GM12875 (cell line): Measurements from ENCODE around the gene DRG2.

Experiments
- H3K4me3 ChIP-seq: one replicate; pipeline ENCODE4 v1.5.1; 2011; ENCODE audit warnings: low read depth, low read length, control low read depth
- CTCF ChIP-seq: IDR thresholded peaks from 2 replicates; pipeline ENCODE4 v1.5.1; 2011; ENCODE audit warnings: low read depth, mild to moderate bottlenecking, control low read depth, inconsistent platforms, low read length, moderate library complexity, borderline replicate concordance; ENCODE audit not compliant: insufficient read depth

Gene DRG2

GRCh38 chr17:18059283-18059682 lies 28.5 kb upstream of the DRG2 start:
- TF ChIP-seq CTCF = no peak
- no peak overlapping the region for H3K4me3 ChIP-seq

GRCh38 chr17:18064053-18064452 lies 23.7 kb upstream of the DRG2 start:
- H3K4me3 ChIP-seq = no peak overlapping the region
- no peak for TF ChIP-seq CTCF

- TF ChIP-seq CTCF = no peak
- no peak overlapping the region for H3K4me3 ChIP-seq
Measured at GRCh38 chr17:18065546-18065945, 22.2 kb upstream of the DRG2 start.

GRCh38 chr17:18066866-18067265 lies 20.9 kb upstream of the DRG2 start:
- no peak for TF ChIP-seq CTCF
- H3K4me3 ChIP-seq = no peak overlapping the region

DNA sequence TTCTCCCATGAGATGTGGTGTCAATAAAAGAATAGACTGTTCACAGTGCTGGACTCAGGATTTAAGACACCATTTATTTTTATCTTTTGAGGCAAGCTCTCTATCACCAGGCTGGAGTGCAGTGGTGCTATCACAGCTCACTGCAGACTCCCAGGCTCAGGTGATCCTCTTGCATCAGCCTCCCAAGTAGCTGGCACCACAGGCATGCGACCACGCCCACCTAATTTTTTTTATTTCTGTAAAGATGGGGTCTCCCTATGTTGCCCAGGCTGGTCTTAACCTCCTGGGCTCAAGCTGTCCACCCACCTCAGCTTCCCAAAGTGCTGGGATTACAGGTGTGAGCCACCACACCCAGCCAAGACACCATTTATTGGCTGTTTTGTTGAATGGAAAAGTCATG lies 18.6 kb upstream of the DRG2 start:
- no peak for TF ChIP-seq CTCF
- no peak overlapping the region for H3K4me3 ChIP-seq

DNA sequence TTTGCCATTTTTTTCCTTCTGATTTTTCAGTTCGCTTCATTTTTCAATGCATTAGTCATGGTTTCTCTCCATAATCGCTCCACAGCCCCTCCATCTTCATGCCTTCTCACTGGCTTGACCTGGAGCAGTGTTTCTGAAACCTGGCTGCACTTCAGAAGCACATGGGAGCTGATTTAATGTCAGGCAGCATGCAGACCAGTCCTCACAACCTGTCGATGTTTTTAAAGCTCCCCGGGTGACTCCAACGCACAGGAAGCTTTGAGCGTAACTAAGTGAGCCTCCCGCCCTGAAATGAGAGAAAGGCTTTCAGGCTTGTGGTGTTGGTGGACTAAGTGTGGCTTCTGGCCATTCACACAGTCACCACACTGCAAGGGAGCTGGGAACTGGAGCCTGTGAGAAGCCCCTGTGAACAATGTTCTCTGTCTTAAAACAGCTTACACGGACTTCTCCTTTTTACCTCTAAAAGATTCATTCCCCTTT lies 16.8 kb upstream of the DRG2 start:
- no peak overlapping the region for H3K4me3 ChIP-seq
- no peak for TF ChIP-seq CTCF

DNA sequence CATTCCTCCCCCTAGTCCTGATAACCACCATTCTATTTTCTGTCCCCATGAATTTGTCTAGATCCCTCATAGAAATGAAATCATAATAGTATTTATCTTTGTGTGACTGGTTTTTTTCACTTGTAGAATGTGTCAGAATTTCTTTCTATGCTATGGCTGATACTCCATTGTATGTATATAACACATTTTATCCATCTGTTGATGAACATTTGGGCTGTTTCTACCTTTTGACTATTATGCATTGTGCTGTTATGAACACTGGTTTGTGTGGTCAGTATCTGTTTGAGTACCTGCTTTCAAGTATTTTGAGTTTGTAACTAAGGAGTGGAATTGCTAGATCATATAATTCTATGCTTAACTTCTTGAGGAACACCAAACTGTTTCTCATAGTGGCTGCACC lies 16.0 kb upstream of the DRG2 start:
- TF ChIP-seq CTCF = no peak
- H3K4me3 ChIP-seq = no peak overlapping the region
